H1 (cell line): Measurements from ENCODE around the gene IRAK4. TPM values are rescaled to one million over a fixed set of nuclear protein-coding genes. Genes with fewer than 3 reads are reported as not detected.

Source experiments
- CHD1 ChIP-seq: IDR thresholded peaks from 2 replicates; pipeline ENCODE4 v1.6.1; 2012; ENCODE audit warnings: low read depth, low read length, improper control_type of control experiment
- CTBP2 ChIP-seq: IDR thresholded peaks from 2 replicates; pipeline ENCODE4 v1.7.0; 2011; ENCODE audit warnings: borderline replicate concordance, mild to moderate bottlenecking, moderate library complexity, mixed read lengths, low read length; ENCODE audit not compliant: insufficient read depth, insufficient read length
- EP300 ChIP-seq, 2 experiments: IDR thresholded peaks; 1 replicate in 1 of 2; 2 replicates in 1 of 2; pipeline ENCODE4 v1.6.1; 2011 to 2012; ENCODE audit warnings: low read depth in 2 of 2, low read length in 2 of 2, mild to moderate bottlenecking in 2 of 2, borderline replicate concordance in 1 of 2, inconsistent platforms in 1 of 2, moderate library complexity in 1 of 2
- EZH2 ChIP-seq: fragments of 200-600 bp; sonication (generic); IDR thresholded peaks from 2 replicates; pipeline ENCODE4 v1.7.1; 2012; ENCODE audit warnings: low read depth, mild to moderate bottlenecking, moderate library complexity, low read length, inconsistent platforms; ENCODE audit not compliant: severe bottlenecking
- FOSL1 ChIP-seq: IDR thresholded peaks from 2 replicates; pipeline ENCODE4 v1.6.1; 2011; ENCODE audit warnings: mild to moderate bottlenecking, low read depth, low read length, moderate library complexity; ENCODE audit not compliant: insufficient read depth
- GTF2F1 ChIP-seq: IDR thresholded peaks from 2 replicates; pipeline ENCODE4 v1.6.1; 2012; ENCODE audit warnings: low read depth, low read length, improper control_type of control experiment, borderline replicate concordance
- RFX5 ChIP-seq: IDR thresholded peaks from 2 replicates; pipeline ENCODE4 v1.6.1; 2011; ENCODE audit warnings: low read depth, low read length, improper control_type of control experiment, borderline replicate concordance
- TAF7 ChIP-seq: optimal IDR thresholded peaks from 2 replicates; pipeline ENCODE3; 2011; ENCODE audit warnings: low read depth, mild to moderate bottlenecking, inconsistent platforms, low read length, moderate library complexity, borderline replicate concordance
- polyA plus RNA-seq, 7 experiments: library from polyadenylated mRNA; depleted of rRNA in 3 of 7; stranded (reverse) in 5 of 7; unstranded in 2 of 7; fragments of >200 nt in 5 of 7; fragments of 200-250 nt in 2 of 7; gene quantifications; 1 replicate in 5 of 7; 2 replicates in 1 of 7; 4 replicates in 1 of 7; pipeline versions ENCODE4 v1.2.1 to v1.2.3, GENCODE V29; 2011 to 2013; ENCODE audit warnings: missing spikeins in 2 of 7, mixed read lengths in 2 of 7
- total RNA-seq: library from RNA; stranded (reverse); fragmentation: NEBNext Ultra II Directional; extraction: Animal tissue kit (Norgen Biotek cat#: 25700); gene quantifications from 2 replicates; pipeline ENCODE4 v1.2.1, GENCODE V29; 2021

The IRAK4 gene
- total and polyA plus RNA-seq, 2 of the 8 experiments (the other 6 are each of a cell fraction or from before 2014, with no cell fraction given), result 2.3 to 7.7 TPM

GRCh38 chr12:43805149-43805859, 46.6 kb downstream of the IRAK4 start (continued):
- no peak for TF ChIP-seq EZH2
- TF ChIP-seq CHD1, result no peak
- TF ChIP-seq GTF2F1, result no peak
- TF ChIP-seq TAF7, result no peak
- TF ChIP-seq EP300 (IDR thresholded peaks at IDR 0.05; ENCODE audit: borderline replicate concordance in 1 of 2, low read depth in 2 of 2, low read length in 2 of 2), result no peak
- TF ChIP-seq CTBP2, result no peak
- TF ChIP-seq FOSL1, result no peak
- no peak for TF ChIP-seq RFX5
